Testis (tissue), 3 donors: ENCODE data around the gene SHISA6. TPM values are rescaled to one million over a fixed set of nuclear protein-coding genes. Genes with fewer than 3 reads are reported as not detected.

Experiments
- DNase-seq: peaks from one replicate; pipeline ENCODE4 v3.0.0-alpha.2; 2019
- H3K27ac ChIP-seq, 2 donors: fragments of 200-600 bp; sonication (generic); one replicate each; pipeline ENCODE4 v1.5.1; 2019
- H3K27me3 ChIP-seq: fragments of 200-600 bp; sonication (generic); one replicate; pipeline ENCODE4 v1.5.1; 2019
- H3K36me3 ChIP-seq: fragments of 200-600 bp; sonication (generic); one replicate; pipeline ENCODE4 v1.5.1; 2017; ENCODE audit warnings: low read depth; ENCODE audit errors: missing control alignments
- H3K4me1 ChIP-seq: fragments of 200-600 bp; sonication (generic); one replicate; pipeline ENCODE4 v1.5.1; 2019
- H3K4me3 ChIP-seq, 2 donors: fragments of 200-600 bp; sonication (generic); one replicate each; pipeline ENCODE4 v1.5.1; 2017 to 2019
- H3K9me3 ChIP-seq: fragments of 200-600 bp; sonication (generic); one replicate; pipeline ENCODE4 v1.5.1; 2017
- POLR2A ChIP-seq: fragments of 450-650 bp; IDR thresholded peaks from one replicate; pipeline ENCODE4 v1.6.1; 2017; ENCODE audit warnings: antibody characterized with exemption, mild to moderate bottlenecking, moderate library complexity
- WGBS, 2 donors: methylation state at CpG; one replicate each; pipeline ENCODE4 v1.1.5; 2018; 5-methylcytosine and 5-hydroxymethylcytosine counted together
- intact Hi-C: fragments of 100-400 bp; cut with DNase I; formaldehyde crosslinking; loops from one replicate; pipeline ENCODE4 v1.15.1; 2023; ENCODE audit warnings: low total_unique reads
- polyA plus RNA-seq: library from polyadenylated mRNA; stranded (reverse); fragments of 350-450 nt; fragmentation: Illumina TruSeq; extraction: RNeasy Lipid Tissue Mini Kit (QIAGEN cat#74804); gene quantifications from one replicate; pipeline ENCODE4 v1.2.3, GENCODE V29; 2014; ENCODE audit warnings: low read depth, low replicate concordance; ENCODE audit not compliant: insufficient read depth
- total RNA-seq, 2 donors: library from RNA; depleted of rRNA; stranded (reverse); fragments of >200 nt; gene quantifications; one replicate each; pipeline ENCODE4 v1.2.3, GENCODE V29; 2016
- TF ChIP-seq, protein P1 (sequence below), 3 experiments: fragments of 450-650 bp in 2 of 3; fragments of 200-600 bp in 1 of 3; sonication (generic) in 1 of 3; IDR thresholded peaks; one replicate each; pipeline ENCODE4 v1.5.1; 2016 to 2019; ENCODE audit warnings: antibody characterized with exemption in 3 of 3, mild to moderate bottlenecking in 2 of 3, moderate library complexity in 1 of 3

Gene SHISA6
- total and polyA plus RNA-seq, 3 donors from 2014 or later: 4.0 to 10.3 (median 7.5) TPM

- H3K4me3 ChIP-seq: no peak overlapping the region
- TF ChIP-seq, protein P1, sequence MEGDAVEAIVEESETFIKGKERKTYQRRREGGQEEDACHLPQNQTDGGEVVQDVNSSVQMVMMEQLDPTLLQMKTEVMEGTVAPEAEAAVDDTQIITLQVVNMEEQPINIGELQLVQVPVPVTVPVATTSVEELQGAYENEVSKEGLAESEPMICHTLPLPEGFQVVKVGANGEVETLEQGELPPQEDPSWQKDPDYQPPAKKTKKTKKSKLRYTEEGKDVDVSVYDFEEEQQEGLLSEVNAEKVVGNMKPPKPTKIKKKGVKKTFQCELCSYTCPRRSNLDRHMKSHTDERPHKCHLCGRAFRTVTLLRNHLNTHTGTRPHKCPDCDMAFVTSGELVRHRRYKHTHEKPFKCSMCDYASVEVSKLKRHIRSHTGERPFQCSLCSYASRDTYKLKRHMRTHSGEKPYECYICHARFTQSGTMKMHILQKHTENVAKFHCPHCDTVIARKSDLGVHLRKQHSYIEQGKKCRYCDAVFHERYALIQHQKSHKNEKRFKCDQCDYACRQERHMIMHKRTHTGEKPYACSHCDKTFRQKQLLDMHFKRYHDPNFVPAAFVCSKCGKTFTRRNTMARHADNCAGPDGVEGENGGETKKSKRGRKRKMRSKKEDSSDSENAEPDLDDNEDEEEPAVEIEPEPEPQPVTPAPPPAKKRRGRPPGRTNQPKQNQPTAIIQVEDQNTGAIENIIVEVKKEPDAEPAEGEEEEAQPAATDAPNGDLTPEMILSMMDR (IDR thresholded peaks at IDR 0.05): no peak
- TF ChIP-seq POLR2A: no peak
- no peaks in the 10 kb centered on the region for H3K4me1 ChIP-seq
- H3K36me3 ChIP-seq: no peaks in the 10 kb centered on the region
- no peaks in the 10 kb centered on the region for H3K27me3 ChIP-seq
- WGBS, 2 donors: 75 to 88% methylated on average over 4 of the region's 4 CpGs
- H3K27ac ChIP-seq: no peak overlapping the region
- H3K9me3 ChIP-seq: no peaks in the 10 kb centered on the region
- intact Hi-C loops: no loop called here
- DNase-seq: no peak
Measured at GRCh38 chr17:11514981-11515680, 274.1 kb downstream of the SHISA6 start.

- WGBS, 2 donors: 81 to 85% methylated on average over 2 of the region's 2 CpGs
- no peak overlapping the region for H3K27ac ChIP-seq
- H3K9me3 ChIP-seq: no peaks in the 10 kb centered on the region
- no peaks in the 10 kb centered on the region for H3K36me3 ChIP-seq
- H3K4me1 ChIP-seq: no peaks in the 10 kb centered on the region
- TF ChIP-seq, protein P1 (IDR thresholded peaks at IDR 0.05): no peak
- TF ChIP-seq POLR2A: no peak
- intact Hi-C loops: no loop called here
- H3K4me3 ChIP-seq: no peak overlapping the region
- H3K27me3 ChIP-seq: no peaks in the 10 kb centered on the region
- DNase-seq: no peak
Measured at GRCh38 chr17:11515901-11516300, 274.9 kb downstream of the SHISA6 start.

DNA sequence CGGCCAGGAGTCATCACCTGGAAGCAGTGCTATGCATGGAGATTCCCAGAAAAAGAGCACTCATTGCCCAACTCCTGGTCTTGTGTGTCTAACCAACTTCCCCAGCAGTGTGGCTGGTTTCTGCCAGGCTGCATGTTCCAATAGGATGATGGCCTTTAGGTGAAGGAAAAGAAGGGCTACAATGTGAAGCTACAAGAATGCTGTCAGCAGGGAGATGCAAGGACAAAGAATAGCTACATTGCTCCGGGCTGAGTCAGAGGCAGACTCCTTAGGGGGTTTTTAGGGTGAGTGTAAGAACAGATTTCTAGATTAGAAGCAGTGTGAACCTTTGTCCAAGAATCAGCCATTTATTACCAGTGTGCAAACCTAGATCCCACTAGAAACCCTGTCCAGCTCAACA is 294.2 kb downstream of the SHISA6 start:
- no peaks in the 10 kb centered on the region for H3K9me3 ChIP-seq
- no peak overlapping the region for H3K4me3 ChIP-seq
- DNase-seq: no peak
- H3K36me3 ChIP-seq: no peaks in the 10 kb centered on the region
- 75 to 92% methylated on average over 2 of the region's 2 CpGs for WGBS, 2 donors
- intact Hi-C loops: no loop called here
- no peaks in the 10 kb centered on the region for H3K27me3 ChIP-seq
- no peaks in the 10 kb centered on the region for H3K4me1 ChIP-seq
- no peak overlapping the region for H3K27ac ChIP-seq
- no peak for TF ChIP-seq POLR2A
- TF ChIP-seq, protein P1 (IDR thresholded peaks at IDR 0.05): no peak

GRCh38 chr17:11538366-11538765 is 297.4 kb downstream of the SHISA6 start:
- TF ChIP-seq, protein P1 (IDR thresholded peaks at IDR 0.05): no peak
- TF ChIP-seq POLR2A: no peak
- H3K27me3 ChIP-seq: no peaks in the 10 kb centered on the region
- no peaks in the 10 kb centered on the region for H3K4me1 ChIP-seq
- intact Hi-C loops: no loop called here
- DNase-seq: no peak
- no peak overlapping the region for H3K4me3 ChIP-seq
- no peaks in the 10 kb centered on the region for H3K36me3 ChIP-seq
- no peaks in the 10 kb centered on the region for H3K9me3 ChIP-seq
- WGBS, 2 donors: 82 to 87% methylated on average over 5 of the region's 5 CpGs
- no peak overlapping the region for H3K27ac ChIP-seq

GRCh38 chr17:11539637-11540036 is 298.6 kb downstream of the SHISA6 start:
- Histone ChIP-seq H3K36me3 (no peaks in the 10 kb centered on the region), H3K4me3 (no peak overlapping the region), H3K27ac (no peak overlapping the region), H3K9me3 (no peaks in the 10 kb centered on the region), H3K4me1 (no peaks in the 10 kb centered on the region), H3K27me3 (no peaks in the 10 kb centered on the region)
- DNase-seq: no peak
- no peak for TF ChIP-seq POLR2A
- TF ChIP-seq, protein P1 (IDR thresholded peaks at IDR 0.05): no peak
- intact Hi-C loops: no loop called here
- 84% methylated on average over 7 of the region's 7 CpGs for WGBS, 2 donors
